Large intestine (tissue), 3 donors: ENCODE measurements around the gene PDK1. TPM values are rescaled to one million over a fixed set of nuclear protein-coding genes. Genes with fewer than 3 reads are reported as not detected.
"Not testable (repeated sequence)": the region's sequence is repeated elsewhere in the genome, so short reads cannot be mapped to it uniquely, and the experiment has no call there.

Experiments
- DNase-seq, 2 donors: peaks; one replicate each; pipeline versions ENCODE4 v3.0.0 to v3.0.0-alpha.2; 2013
- H3K27ac ChIP-seq: one replicate; pipeline ENCODE4 v1.5.1; 2013; ENCODE audit warnings: low read length
- H3K27me3 ChIP-seq: 2 replicates; pipeline ENCODE4 v1.6.1; 2013; ENCODE audit warnings: low read length; ENCODE audit not compliant: control insufficient read depth, insufficient read depth
- H3K36me3 ChIP-seq: 2 replicates; pipeline ENCODE4 v1.6.1; 2013; ENCODE audit warnings: low read length; ENCODE audit not compliant: control insufficient read depth, insufficient read depth
- H3K4me1 ChIP-seq: one replicate; pipeline ENCODE4 v1.6.1; 2013; ENCODE audit warnings: low read length; ENCODE audit not compliant: control insufficient read depth, insufficient read depth
- H3K4me3 ChIP-seq: one replicate; pipeline ENCODE4 v1.5.1; 2013; ENCODE audit warnings: low read length
- H3K9me3 ChIP-seq: one replicate; pipeline ENCODE4 v1.6.1; 2013; ENCODE audit warnings: mild to moderate bottlenecking, low read depth, low read length, moderate library complexity; ENCODE audit not compliant: control insufficient read depth
- WGBS: methylation state at CpG from one replicate; pipeline ENCODE4 v1.1.5; 2013; ENCODE audit warnings: low lambda C conversion rate; ENCODE audit not compliant: insufficient coverage; 5-methylcytosine and 5-hydroxymethylcytosine counted together
- polyA plus RNA-seq: library from polyadenylated mRNA; unstranded; fragments of 120-200 nt; gene quantifications from one replicate; pipeline ENCODE4 v1.2.1, GENCODE V29; 2013

Gene PDK1
- polyA plus RNA-seq, 1 donor: 13.8 TPM

DNA sequence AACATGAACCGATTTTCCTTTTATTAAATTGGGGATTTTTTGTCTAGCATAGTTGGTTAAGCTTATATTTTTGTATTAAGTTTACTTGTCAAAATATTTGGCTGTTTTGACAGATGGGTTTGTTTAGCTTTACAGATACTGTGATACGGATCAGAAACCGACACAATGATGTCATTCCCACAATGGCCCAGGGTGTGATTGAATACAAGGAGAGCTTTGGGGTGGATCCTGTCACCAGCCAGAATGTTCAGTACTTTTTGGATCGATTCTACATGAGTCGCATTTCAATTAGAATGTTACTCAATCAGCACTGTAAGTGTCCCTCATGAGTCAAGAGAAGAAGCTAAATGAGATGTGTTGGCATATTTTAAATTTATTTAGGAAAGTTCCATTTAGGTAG lies 8.5 kb downstream of the PDK1 start:
- DNase-seq: no peak
- H3K27me3 ChIP-seq: no peaks in the 10 kb centered on the region
- WGBS: 100% methylated on average over 1 of the region's 5 CpGs
- no peaks in the 10 kb centered on the region for H3K4me1 ChIP-seq
- no peak overlapping the region for H3K27ac ChIP-seq
- H3K4me3 ChIP-seq: no peak overlapping the region
- H3K9me3 ChIP-seq: no peaks in the 10 kb centered on the region
- H3K36me3 ChIP-seq: peaks cover 21% of the 10 kb centered on the region

DNA sequence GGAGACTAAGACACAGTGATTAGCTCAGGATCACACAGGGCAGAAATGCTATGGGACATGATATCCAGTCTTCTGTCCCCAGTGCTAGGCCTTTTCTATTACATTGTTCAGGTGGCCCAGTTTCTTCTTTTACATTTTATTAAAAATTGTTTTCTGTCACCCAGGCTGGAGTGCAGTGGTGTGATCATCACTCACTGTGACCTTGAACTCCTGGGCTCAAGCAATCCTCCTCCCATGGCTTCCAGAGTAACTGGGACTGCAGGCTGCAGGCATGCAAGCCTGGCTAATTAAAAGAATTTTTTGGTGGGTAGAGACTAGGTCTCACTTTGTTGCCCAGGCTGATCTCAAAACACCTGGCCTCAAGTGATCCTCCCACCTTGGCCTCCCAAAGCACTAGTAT lies 15.4 kb downstream of the PDK1 start:
- no peak overlapping the region for H3K4me3 ChIP-seq
- peaks cover 32% of the 10 kb centered on the region for H3K36me3 ChIP-seq
- H3K9me3 ChIP-seq: peaks cover 18% of the 10 kb centered on the region
- no peak overlapping the region for H3K27ac ChIP-seq
- no peaks in the 10 kb centered on the region for H3K27me3 ChIP-seq
- no peaks in the 10 kb centered on the region for H3K4me1 ChIP-seq
- no peak for DNase-seq

DNA sequence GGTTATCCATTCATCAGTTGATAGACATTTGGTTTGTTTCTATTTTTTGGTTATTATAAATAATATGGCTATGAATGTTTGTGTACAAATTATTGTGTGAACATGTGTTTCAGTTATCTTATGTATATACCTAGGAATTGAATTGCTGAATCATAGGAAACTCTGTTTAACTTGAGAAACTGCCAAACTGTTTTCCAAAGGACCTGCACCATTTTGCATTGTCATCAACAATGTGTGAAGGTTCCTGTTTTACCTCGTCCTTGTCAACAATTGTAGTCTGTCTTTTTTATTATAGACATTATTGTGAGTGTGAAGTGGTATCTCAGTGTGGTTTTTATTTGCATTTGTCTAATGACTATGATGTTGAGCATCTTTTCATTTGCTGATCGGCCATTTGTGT lies 17.1 kb downstream of the PDK1 start:
- Histone ChIP-seq H3K4me1 (no peaks in the 10 kb centered on the region), H3K27me3 (no peaks in the 10 kb centered on the region), H3K36me3 (peaks cover 29% of the 10 kb centered on the region), H3K9me3 (peaks cover 25% of the 10 kb centered on the region), H3K4me3 (no peak overlapping the region), H3K27ac (no peak overlapping the region)
- DNase-seq: no peak
- WGBS: 100% methylated on average over 1 of the region's 2 CpGs

DNA sequence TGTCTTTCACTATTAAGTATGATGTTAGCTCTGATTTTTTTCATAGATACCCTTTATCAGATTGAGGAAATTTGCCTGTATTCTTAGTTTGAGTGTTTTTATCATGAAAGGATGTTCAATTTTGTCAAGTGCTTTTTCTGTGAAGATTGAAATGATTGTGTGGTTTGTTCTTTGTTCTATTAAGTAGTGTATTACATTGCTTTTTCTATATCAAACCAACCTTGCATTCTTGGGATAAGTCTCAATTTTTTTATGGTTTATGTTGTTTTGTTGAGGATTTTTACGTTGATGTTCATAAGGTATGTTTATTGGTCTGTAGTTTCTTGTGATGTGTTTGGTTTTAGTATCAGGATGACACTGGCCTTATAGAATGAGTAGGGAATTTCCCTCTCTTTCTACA lies 19.1 kb downstream of the PDK1 start:
- Histone ChIP-seq H3K36me3 (peaks cover 15% of the 10 kb centered on the region), H3K27me3 (no peaks in the 10 kb centered on the region), H3K4me1 (no peaks in the 10 kb centered on the region), H3K4me3 (no peak overlapping the region), H3K9me3 (peaks cover 27% of the 10 kb centered on the region), H3K27ac (no peak overlapping the region)
- no peak for DNase-seq
- no CpG with 5 or more reads among the region's 1 CpG for WGBS

DNA sequence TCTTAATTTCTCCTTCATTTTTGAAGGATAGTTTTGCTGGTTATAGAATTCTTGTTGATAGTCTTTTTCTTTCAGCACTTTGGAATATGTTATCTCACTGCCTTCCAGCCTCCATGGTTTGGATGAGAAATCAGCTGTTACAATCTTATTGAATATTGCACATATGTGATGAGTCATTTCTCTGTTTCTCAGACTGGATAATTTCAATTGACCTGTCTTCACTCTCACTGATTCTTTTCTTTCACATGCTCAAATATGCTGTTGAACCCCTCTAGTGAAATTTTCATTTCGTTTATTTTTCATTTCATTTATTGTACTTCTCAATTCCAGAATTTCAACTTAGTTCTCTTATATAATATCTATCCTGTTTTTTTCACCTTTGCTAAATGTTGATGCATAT lies 22.2 kb downstream of the PDK1 start:
- Histone ChIP-seq H3K9me3 (peaks cover 27% of the 10 kb centered on the region), H3K4me1 (no peaks in the 10 kb centered on the region), H3K27me3 (no peaks in the 10 kb centered on the region), H3K36me3 (peaks cover 7% of the 10 kb centered on the region), H3K27ac (no peak overlapping the region), H3K4me3 (no peak overlapping the region)
- WGBS: 100% methylated on average over 1 of the region's 1 CpG
- DNase-seq: peak in 1 of 2 donors; percentile 4

DNA sequence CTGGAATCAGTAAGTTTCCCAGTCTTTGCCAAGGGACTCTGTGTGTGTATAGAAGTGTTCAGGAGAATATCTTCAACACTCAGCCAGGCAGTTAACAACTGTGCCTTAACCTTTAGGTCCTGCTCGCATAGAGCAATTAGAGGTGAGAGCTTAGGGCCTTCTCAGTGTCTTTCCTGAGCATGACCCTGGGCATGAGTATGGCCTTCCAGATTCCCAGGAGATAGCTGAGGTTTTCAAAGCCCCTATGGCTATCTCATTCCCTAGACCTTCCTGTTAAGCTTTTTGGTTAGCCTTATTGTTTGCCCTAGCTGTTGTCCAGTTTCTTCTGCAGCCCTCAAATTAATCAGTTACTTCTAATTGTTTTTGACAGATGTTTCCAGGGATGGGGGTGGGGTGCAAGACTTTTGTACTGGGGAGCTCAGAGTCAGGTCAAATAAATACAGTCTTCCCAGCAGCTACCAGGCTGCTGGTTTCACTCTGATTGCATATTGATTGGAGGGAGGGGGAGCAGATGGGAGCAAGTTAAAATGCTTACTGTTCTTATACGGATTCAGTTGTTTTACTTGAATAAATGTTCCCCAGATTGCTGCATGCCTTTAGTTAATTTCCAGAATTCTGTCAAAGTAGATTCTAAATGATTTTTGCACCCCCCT lies 23.1 kb downstream of the PDK1 start:
- no CpG with 5 or more reads among the region's 2 CpGs for WGBS
- Histone ChIP-seq H3K4me1 (no peaks in the 10 kb centered on the region), H3K4me3 (no peak overlapping the region), H3K9me3 (peaks cover 23% of the 10 kb centered on the region), H3K27ac (no peak overlapping the region), H3K27me3 (no peaks in the 10 kb centered on the region), H3K36me3 (peaks cover 7% of the 10 kb centered on the region)
- DNase-seq: no peak

DNA sequence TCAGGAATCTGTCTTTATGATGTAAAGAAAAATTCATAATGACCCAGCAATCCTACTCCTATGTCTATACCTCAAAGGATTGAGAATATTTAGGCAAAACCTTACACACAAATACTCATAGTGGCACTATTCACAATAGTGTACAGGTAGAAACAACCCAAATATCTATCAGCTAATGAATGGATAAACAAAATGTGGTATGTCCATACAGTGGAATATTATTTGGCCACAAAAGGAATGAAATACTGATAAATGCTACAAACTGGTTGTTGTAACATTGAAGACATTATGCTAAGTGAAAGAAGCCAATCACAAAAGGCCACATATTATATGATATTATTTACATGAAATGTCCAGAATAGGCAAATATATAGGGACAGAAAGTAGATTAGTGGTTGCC lies 24.7 kb downstream of the PDK1 start:
- DNase-seq: no peak
- Histone ChIP-seq H3K36me3 (peaks cover 12% of the 10 kb centered on the region), H3K4me3 (no peak overlapping the region), H3K27me3 (no peaks in the 10 kb centered on the region), H3K9me3 (peaks cover 12% of the 10 kb centered on the region), H3K27ac (no peak overlapping the region), H3K4me1 (no peaks in the 10 kb centered on the region)

DNA sequence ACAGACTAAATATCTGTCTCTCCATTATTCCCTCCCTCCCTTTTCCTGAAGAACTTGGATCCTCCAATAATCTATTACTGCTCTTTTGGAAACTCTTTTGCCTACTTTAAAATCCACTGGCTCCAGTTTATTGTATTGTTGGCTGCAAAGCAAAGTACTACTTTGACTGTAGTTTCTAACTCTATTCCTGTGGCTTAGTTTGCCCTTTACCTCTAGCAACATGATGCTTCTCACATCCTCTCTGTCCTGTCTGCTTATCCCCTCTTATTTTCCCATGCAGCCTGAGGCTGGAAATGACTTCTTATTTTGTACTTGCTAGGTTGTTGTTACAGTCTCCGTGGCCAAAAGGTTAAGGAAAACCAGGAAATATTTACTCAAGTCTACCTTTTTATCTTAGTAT lies 26.8 kb downstream of the PDK1 start:
- Histone ChIP-seq H3K27me3 (no peaks in the 10 kb centered on the region), H3K27ac (no peak overlapping the region), H3K36me3 (peaks cover 24% of the 10 kb centered on the region), H3K9me3 (peaks cover 2% of the 10 kb centered on the region), H3K4me3 (no peak overlapping the region), H3K4me1 (no peaks in the 10 kb centered on the region)
- 69% methylated on average over 1 of the region's 1 CpG for WGBS
- DNase-seq: no peak

DNA sequence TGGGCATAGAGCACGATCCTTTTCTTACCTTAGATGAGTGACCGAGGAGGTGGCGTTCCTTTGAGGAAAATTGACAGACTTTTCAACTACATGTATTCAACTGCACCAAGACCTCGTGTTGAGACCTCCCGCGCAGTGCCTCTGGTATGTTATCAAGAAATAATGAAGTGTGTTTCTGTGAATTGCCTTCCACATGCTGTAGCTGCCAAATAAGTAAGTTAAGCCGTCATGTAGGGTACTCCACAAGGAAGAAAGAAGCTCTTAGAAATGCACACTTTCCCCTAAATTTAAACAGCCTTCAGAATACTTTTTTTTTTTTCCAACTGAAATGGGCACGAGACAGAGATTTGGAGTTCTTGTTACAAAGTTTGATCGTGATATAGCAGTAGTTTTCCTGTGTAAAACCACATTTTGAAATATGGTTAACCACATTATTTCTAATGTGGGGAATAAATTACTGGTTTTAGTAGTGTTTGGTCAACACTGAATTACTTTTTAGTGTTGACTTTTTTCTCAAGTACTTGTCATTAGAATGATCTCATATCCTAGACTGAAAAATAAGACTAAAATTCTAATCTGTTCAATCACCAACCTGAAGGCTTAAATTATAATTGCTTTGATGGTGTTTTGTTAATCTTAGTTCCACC lies 30.5 kb downstream of the PDK1 start:
- no peaks in the 10 kb centered on the region for H3K9me3 ChIP-seq
- H3K4me1 ChIP-seq: no peaks in the 10 kb centered on the region
- H3K36me3 ChIP-seq: peaks cover 43% of the 10 kb centered on the region
- H3K27me3 ChIP-seq: no peaks in the 10 kb centered on the region
- no peak for DNase-seq
- H3K27ac ChIP-seq: no peak overlapping the region
- no peak overlapping the region for H3K4me3 ChIP-seq
- WGBS: 78% methylated on average over 3 of the region's 9 CpGs

DNA sequence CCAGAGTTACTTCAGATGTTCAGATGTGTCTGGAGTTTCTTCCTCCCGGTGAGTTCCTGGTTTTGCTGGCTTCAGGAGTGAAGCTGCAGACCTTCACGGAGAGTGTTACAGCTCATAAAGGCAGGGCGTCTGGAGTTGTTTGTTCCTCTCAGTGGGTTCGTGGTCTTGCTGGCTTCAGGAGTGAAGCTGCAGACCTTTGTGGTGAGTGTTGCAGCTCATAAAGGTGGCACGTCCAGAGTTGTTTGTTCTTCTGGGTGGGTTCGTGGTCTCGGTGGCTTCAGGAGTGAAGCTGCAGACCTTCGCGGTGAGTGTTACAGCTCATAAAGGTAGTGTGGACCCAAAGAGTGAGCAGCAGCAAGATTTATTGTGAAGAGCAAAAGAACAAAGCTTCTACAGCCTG lies 31.3 kb downstream of the PDK1 start:
- not testable (repeated sequence) for H3K4me3 ChIP-seq, H3K9me3 ChIP-seq, H3K27ac ChIP-seq, DNase-seq, H3K4me1 ChIP-seq, H3K27me3 ChIP-seq
- peaks cover 39% of the 10 kb centered on the region for H3K36me3 ChIP-seq
- WGBS: no CpG with 5 or more reads among the region's 9 CpGs

DNA sequence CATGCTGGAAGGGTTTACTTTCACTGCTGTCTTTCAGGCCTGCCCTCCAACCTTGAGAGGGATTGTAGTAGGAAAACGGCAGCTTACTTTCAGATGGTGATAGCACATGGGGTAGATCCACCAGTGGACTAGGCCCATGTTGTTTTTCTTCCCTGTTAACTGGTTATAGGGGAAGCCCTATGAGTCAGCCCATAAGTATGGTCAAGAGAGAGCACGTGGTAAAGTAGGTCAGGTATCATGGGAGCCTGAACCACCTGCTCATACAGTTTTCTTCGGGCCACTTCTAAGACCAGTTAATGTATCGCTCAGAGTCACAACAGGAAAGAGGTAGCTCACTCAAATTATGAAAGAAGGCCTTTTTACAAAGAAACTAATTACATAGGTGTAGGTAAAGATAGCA lies 33.0 kb downstream of the PDK1 start:
- Histone ChIP-seq H3K27me3 (no peaks in the 10 kb centered on the region), H3K4me3 (no peak overlapping the region), H3K4me1 (no peaks in the 10 kb centered on the region), H3K9me3 (no peaks in the 10 kb centered on the region), H3K36me3 (peaks cover 38% of the 10 kb centered on the region), H3K27ac (no peak overlapping the region)
- no peak for DNase-seq
- no CpG with 5 or more reads among the region's 4 CpGs for WGBS
